GM18511 (cell line): ENCODE data around the gene USP32.

Source experiments
- ATAC-seq: cut with Tn5 transposase; IDR thresholded peaks from one replicate; pipeline ENCODE4 v1.9.1; 2021; ENCODE audit warnings: mild to moderate bottlenecking, moderate library complexity; ENCODE audit not compliant: unreplicated experiment

Gene USP32

GRCh38 chr17:60159479-60159866 lies 232.5 kb downstream of the USP32 start:
- no peak for ATAC-seq

GRCh38 chr17:60158751-60159478 lies 233.0 kb downstream of the USP32 start:
- ATAC-seq, result no peak

- no peak for ATAC-seq
Observed at GRCh38 chr17:60157487-60158040, 234.4 kb downstream of the USP32 start.

- ATAC-seq, result no peak
Observed at GRCh38 chr17:60156746-60157145, 235.2 kb downstream of the USP32 start.

GRCh38 chr17:60155815-60156214 lies 236.1 kb downstream of the USP32 start:
- no peak for ATAC-seq

- no peak for ATAC-seq
Observed at GRCh38 chr17:60155427-60155814, 236.5 kb downstream of the USP32 start.

GRCh38 chr17:60154616-60155426 lies 237.1 kb downstream of the USP32 start:
- no peak for ATAC-seq

- ATAC-seq, result no peak
Observed at GRCh38 chr17:60153606-60154390, 238.1 kb downstream of the USP32 start.

GRCh38 chr17:60151355-60151754 lies 240.6 kb downstream of the USP32 start:
- no peak for ATAC-seq

GRCh38 chr17:60149691-60150582 lies 242.0 kb downstream of the USP32 start, which contains the start of gene CA4:
TSS of gene CA4 (plus strand) at chr17:60149973. CDS start at chr17:60150035, 62 bp downstream.
- no peak for ATAC-seq

- no peak for ATAC-seq
Observed at GRCh38 chr17:60148373-60148772, 243.6 kb downstream of the USP32 start.

GRCh38 chr17:60147553-60148223 lies 244.2 kb downstream of the USP32 start:
- no peak for ATAC-seq

GRCh38 chr17:60146206-60146605 lies 245.7 kb downstream of the USP32 start:
- no peak for ATAC-seq

- no peak for ATAC-seq
Observed at GRCh38 chr17:60145006-60145935, 246.7 kb downstream of the USP32 start.

GRCh38 chr17:60142872-60143499 lies 248.9 kb downstream of the USP32 start:
- peak; percentile 56 for ATAC-seq

GRCh38 chr17:60141111-60142018 lies 250.6 kb downstream of the USP32 start:
- no peak for ATAC-seq
